RWPE2 (cell line): ENCODE results near the gene CNTNAP5.

Source experiments
- ATAC-seq: fragments of 200-7000 bp; cut with Tn5 transposase; 3 replicates; pipeline ENCODE4 v1.9.1; 2021; ENCODE audit warnings: low read depth
- DNase-seq: peaks from one replicate; pipeline ENCODE4 v3.0.0-alpha.2; 2020; ENCODE audit warnings: low spot score
- H3K27ac ChIP-seq: fragments of 450-650 bp; 2 replicates; pipeline ENCODE4 v1.5.1; 2017; ENCODE audit warnings: mild to moderate bottlenecking; ENCODE audit not compliant: poor library complexity, severe bottlenecking
- H3K27me3 ChIP-seq: fragments of 250-450 bp; sonication (Bioruptor Pico); 2 replicates; pipeline ENCODE4 v1.5.1; 2021; ENCODE audit warnings: mild to moderate bottlenecking, moderate library complexity; ENCODE audit not compliant: insufficient read depth, poor library complexity, severe bottlenecking
- H3K36me3 ChIP-seq: fragments of 250-450 bp; sonication (Bioruptor Pico); 2 replicates; pipeline ENCODE4 v1.5.1; 2020; ENCODE audit warnings: low read depth, mild to moderate bottlenecking, moderate library complexity
- H3K4me1 ChIP-seq: fragments of 250-450 bp; sonication (Bioruptor Pico); 2 replicates; pipeline ENCODE4 v1.5.1; 2021; ENCODE audit warnings: mild to moderate bottlenecking, moderate library complexity; ENCODE audit not compliant: insufficient read depth, poor library complexity, severe bottlenecking
- H3K4me3 ChIP-seq: fragments of 250-450 bp; sonication (Bioruptor Pico); 2 replicates; pipeline ENCODE4 v1.5.1; 2021; ENCODE audit warnings: mild to moderate bottlenecking, moderate library complexity; ENCODE audit not compliant: severe bottlenecking
- H3K9me3 ChIP-seq: fragments of 250-450 bp; sonication (Bioruptor Pico); 2 replicates; pipeline ENCODE4 v1.5.1; 2021; ENCODE audit warnings: mild to moderate bottlenecking, moderate library complexity; ENCODE audit not compliant: severe bottlenecking
- CTCF ChIP-seq: fragments of 450-650 bp; IDR thresholded peaks from one replicate; pipeline ENCODE4 v1.5.1; 2017; ENCODE audit warnings: mild to moderate bottlenecking, moderate library complexity; ENCODE audit not compliant: poor library complexity, severe bottlenecking

The CNTNAP5 gene

GRCh38 chr2:124424074-124424473, 399.0 kb downstream of the CNTNAP5 start:
- TF ChIP-seq CTCF: no peak
- DNase-seq: no peak
- H3K27ac ChIP-seq: no peak overlapping the region
- no peaks in the 10 kb centered on the region for H3K9me3 ChIP-seq
- H3K4me1 ChIP-seq: no peaks in the 10 kb centered on the region
- no peak for ATAC-seq
- no peaks in the 10 kb centered on the region for H3K36me3 ChIP-seq
- no peak overlapping the region for H3K4me3 ChIP-seq
- peaks cover 3% of the 10 kb centered on the region for H3K27me3 ChIP-seq

GRCh38 chr2:124426122-124426521, 401.0 kb downstream of the CNTNAP5 start:
- Histone ChIP-seq H3K27ac (no peak overlapping the region), H3K4me3 (no peak overlapping the region), H3K4me1 (no peaks in the 10 kb centered on the region), H3K9me3 (no peaks in the 10 kb centered on the region), H3K27me3 (peaks cover 3% of the 10 kb centered on the region), H3K36me3 (no peaks in the 10 kb centered on the region)
- ATAC-seq: no peak
- TF ChIP-seq CTCF: no peak
- no peak for DNase-seq

GRCh38 chr2:124426625-124427024, 401.5 kb downstream of the CNTNAP5 start:
- no peaks in the 10 kb centered on the region for H3K4me1 ChIP-seq
- H3K27ac ChIP-seq: no peak overlapping the region
- H3K9me3 ChIP-seq: no peaks in the 10 kb centered on the region
- ATAC-seq: no peak
- no peaks in the 10 kb centered on the region for H3K36me3 ChIP-seq
- no peak overlapping the region for H3K4me3 ChIP-seq
- peaks cover 3% of the 10 kb centered on the region for H3K27me3 ChIP-seq
- no peak for DNase-seq
- no peak for TF ChIP-seq CTCF

- no peak overlapping the region for H3K4me3 ChIP-seq
- no peak for TF ChIP-seq CTCF
- H3K27me3 ChIP-seq: no peaks in the 10 kb centered on the region
- ATAC-seq (no peak), DNase-seq (no peak)
- H3K4me1 ChIP-seq: no peaks in the 10 kb centered on the region
- no peaks in the 10 kb centered on the region for H3K36me3 ChIP-seq
- no peaks in the 10 kb centered on the region for H3K9me3 ChIP-seq
- H3K27ac ChIP-seq: no peak overlapping the region
These were observed 412.7 kb downstream of the CNTNAP5 start for GRCh38 chr2:124437811-124438210.

GRCh38 chr2:124450481-124450880, 425.4 kb downstream of the CNTNAP5 start:
- Histone ChIP-seq H3K4me1 (no peaks in the 10 kb centered on the region), H3K9me3 (no peaks in the 10 kb centered on the region), H3K4me3 (no peak overlapping the region), H3K27me3 (no peaks in the 10 kb centered on the region), H3K36me3 (no peaks in the 10 kb centered on the region), H3K27ac (no peak overlapping the region)
- DNase-seq (no peak), ATAC-seq (no peak)
- TF ChIP-seq CTCF: no peak
